GM23338 (cell line): Measurements from ENCODE around the gene TRIM13. TPM values are rescaled to one million over a fixed set of nuclear protein-coding genes. Genes with fewer than 3 reads are reported as not detected.

Experiments
- ATAC-seq: fragments of 200-7000 bp; cut with Tn5 transposase; 3 replicates; pipeline ENCODE4 v1.9.1; 2020
- DNase-seq: peaks from one replicate; pipeline ENCODE4 v3.0.0-alpha.2; 2015; ENCODE audit warnings: low spot score
- H2AFZ ChIP-seq: fragments of 200-600 bp; sonication (generic); 2 replicates; pipeline ENCODE4 v1.8.0; 2016; ENCODE audit warnings: antibody characterized with exemption, mild to moderate bottlenecking, moderate library complexity
- H3F3A ChIP-seq: fragments of 200-600 bp; sonication (generic); replicated peaks from 2 replicates; pipeline ENCODE4 v1.8.0; 2017; ENCODE audit warnings: antibody characterized with exemption, mixed run types, low read depth
- H3K27ac ChIP-seq: fragments of 200-600 bp; sonication (generic); 2 replicates; pipeline ENCODE4 v1.6.1; 2016; ENCODE audit warnings: low read depth
- H3K27me3 ChIP-seq: fragments of 200-600 bp; sonication (generic); 2 replicates; pipeline ENCODE4 v1.8.0; 2016; ENCODE audit warnings: mild to moderate bottlenecking, mixed run types, moderate library complexity; ENCODE audit not compliant: insufficient read depth
- H3K36me3 ChIP-seq: fragments of 200-600 bp; sonication (generic); 2 replicates; pipeline ENCODE4 v1.8.0; 2016; ENCODE audit warnings: mild to moderate bottlenecking; ENCODE audit not compliant: insufficient read depth
- H3K4me1 ChIP-seq: fragments of 200-600 bp; sonication (generic); 2 replicates; pipeline ENCODE4 v1.8.0; 2016; ENCODE audit warnings: mild to moderate bottlenecking, moderate library complexity; ENCODE audit not compliant: insufficient read depth
- H3K4me2 ChIP-seq: fragments of 200-600 bp; sonication (generic); 2 replicates; pipeline ENCODE4 v1.7.1; 2017; ENCODE audit warnings: mixed run types
- H3K4me3 ChIP-seq: fragments of 200-600 bp; sonication (generic); 2 replicates; pipeline ENCODE4 v1.6.1; 2016; ENCODE audit warnings: mixed run types
- H3K79me2 ChIP-seq: fragments of 200-600 bp; sonication (generic); replicated peaks from 2 replicates; pipeline ENCODE4 v1.8.0; 2017; ENCODE audit warnings: mild to moderate bottlenecking; ENCODE audit not compliant: insufficient read depth
- H3K9me2 ChIP-seq: fragments of 200-600 bp; sonication (generic); 2 replicates; pipeline ENCODE4 v1.8.0; 2017; ENCODE audit not compliant: insufficient read depth
- H4K20me1 ChIP-seq: fragments of 200-600 bp; sonication (generic); replicated peaks from 2 replicates; pipeline ENCODE4 v1.8.0; 2017; ENCODE audit warnings: mild to moderate bottlenecking; ENCODE audit not compliant: insufficient read depth
- H3K27ac Mint-ChIP-seq: 2 replicates; pipeline ENCODE4 v1.8.0; 2020; ENCODE audit warnings: inconsistent platforms, mild to moderate bottlenecking, moderate library complexity, mixed read lengths
- H3K27me3 Mint-ChIP-seq: 3 replicates; pipeline ENCODE4 v1.8.0; 2022; ENCODE audit warnings: low read depth, mild to moderate bottlenecking, moderate library complexity, mixed read lengths, inconsistent platforms; ENCODE audit not compliant: insufficient read depth, poor library complexity
- H3K36me3 Mint-ChIP-seq: 3 replicates; pipeline ENCODE4 v1.8.0; 2021; ENCODE audit warnings: low read depth, mild to moderate bottlenecking, inconsistent platforms, moderate library complexity, mixed read lengths
- H3K4me1 Mint-ChIP-seq: 3 replicates; pipeline ENCODE4 v1.8.0; 2020; ENCODE audit warnings: mild to moderate bottlenecking, inconsistent platforms, mixed read lengths
- H3K4me3 Mint-ChIP-seq: 3 replicates; pipeline ENCODE4 v1.8.0; 2021; ENCODE audit warnings: moderate library complexity, mild to moderate bottlenecking, inconsistent platforms, mixed read lengths
- H3K9me3 Mint-ChIP-seq: 3 replicates; pipeline ENCODE4 v1.8.0; 2020; ENCODE audit warnings: moderate library complexity, mild to moderate bottlenecking, inconsistent platforms, mixed read lengths
- CREB1 ChIP-seq: fragments of 250-450 bp; sonication (Bioruptor Pico); IDR thresholded peaks from 2 replicates; pipeline ENCODE4 v1.5.0; 2020; ENCODE audit warnings: low read depth, mild to moderate bottlenecking, moderate library complexity
- EZH2 ChIP-seq: fragments of 200-600 bp; sonication (generic); IDR thresholded peaks from one replicate; pipeline ENCODE4 v1.8.0; 2017; ENCODE audit warnings: antibody characterized with exemption, mild to moderate bottlenecking, low read depth; ENCODE audit not compliant: unreplicated experiment
- EZH2phosphoT487 ChIP-seq: fragments of 200-600 bp; sonication (generic); IDR thresholded peaks from one replicate; pipeline ENCODE4 v1.8.1; 2018; ENCODE audit warnings: antibody characterized with exemption; ENCODE audit not compliant: unreplicated experiment
- JUNB ChIP-seq: IDR thresholded peaks from one replicate; pipeline ENCODE4 v1.6.1; 2016; ENCODE audit warnings: antibody characterized with exemption; ENCODE audit not compliant: unreplicated experiment
- NANOG ChIP-seq: IDR thresholded peaks from 2 replicates; pipeline ENCODE4 v1.6.1; 2016; ENCODE audit warnings: antibody characterized with exemption, borderline replicate concordance
- POLR2AphosphoS5 ChIP-seq: IDR thresholded peaks from 2 replicates; pipeline ENCODE4 v1.6.1; 2016; ENCODE audit warnings: antibody characterized with exemption, low read depth
- STAT1 ChIP-seq: IDR thresholded peaks from one replicate; pipeline ENCODE4 v1.6.1; 2016; ENCODE audit warnings: antibody characterized with exemption; ENCODE audit not compliant: unreplicated experiment
- polyA plus RNA-seq: library from polyadenylated mRNA; unstranded; fragments of >200 nt; fragmentation: Nextera tagmentation; extraction: Ambion mirVana; gene quantifications from 2 replicates; pipeline ENCODE4 v1.2.1, GENCODE V29; 2016
- total RNA-seq: library from RNA; depleted of rRNA; stranded (reverse); fragments of >200 nt; shearing (Covaris generic); gene quantifications from 2 replicates; pipeline ENCODE4 v1.2.3, GENCODE V29; 2014
- TF ChIP-seq, protein P1 (sequence below): IDR thresholded peaks from 2 replicates; pipeline ENCODE4 v1.6.1; 2016; ENCODE audit warnings: antibody characterized with exemption
- TF ChIP-seq, protein P2 (sequence below), 2 experiments: fragments of 200-600 bp in 1 of 2; sonication (generic) in 1 of 2; conservative IDR thresholded peaks; 2 replicates each; pipeline versions ENCODE4 v1.5.1 to v1.6.1; 2016 to 2017; ENCODE audit warnings: antibody characterized with exemption in 2 of 2, low read depth in 2 of 2, mild to moderate bottlenecking in 2 of 2, moderate library complexity in 1 of 2
- TF ChIP-seq, protein P3 (sequence below): IDR thresholded peaks from one replicate; pipeline ENCODE4 v1.6.1; 2018; ENCODE audit warnings: antibody characterized with exemption; ENCODE audit not compliant: unreplicated experiment

The TRIM13 gene
- total and polyA plus RNA-seq, 2 experiments from 2014 or later: 23.0 to 25.3 TPM

DNA sequence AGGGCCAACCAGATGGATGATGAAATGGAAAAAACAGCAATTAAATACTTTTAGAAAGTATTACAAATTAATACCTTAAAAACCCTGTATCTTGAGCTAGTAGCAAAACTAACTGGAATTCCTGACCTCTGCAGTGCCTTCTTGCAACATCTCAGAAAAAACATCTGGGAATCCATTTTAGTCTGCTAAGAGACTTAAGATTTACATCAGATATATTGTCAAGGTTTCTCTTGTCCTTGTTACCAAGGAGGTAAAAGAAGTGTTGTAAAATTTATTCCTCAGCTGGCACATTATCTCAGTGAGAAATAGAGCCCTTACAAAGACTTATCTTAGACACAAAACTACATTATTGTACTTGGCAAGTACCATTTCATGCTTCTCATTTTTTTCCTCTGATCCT lies 36.9 kb downstream of the TRIM13 start:
- H3K79me2 ChIP-seq: no peaks in the 10 kb centered on the region
- no peak overlapping the region for H3K27ac Mint-ChIP-seq
- H3K36me3 Mint-ChIP-seq: no peaks in the 10 kb centered on the region
- peaks cover 15% of the 10 kb centered on the region for H3K4me1 Mint-ChIP-seq
- no peaks in the 10 kb centered on the region for H4K20me1 ChIP-seq
- H3K27me3 ChIP-seq: no peaks in the 10 kb centered on the region
- no peak for ATAC-seq
- H3K9me2 ChIP-seq: no peaks in the 10 kb centered on the region
- no peak for TF ChIP-seq NANOG
- TF ChIP-seq, protein P1, sequence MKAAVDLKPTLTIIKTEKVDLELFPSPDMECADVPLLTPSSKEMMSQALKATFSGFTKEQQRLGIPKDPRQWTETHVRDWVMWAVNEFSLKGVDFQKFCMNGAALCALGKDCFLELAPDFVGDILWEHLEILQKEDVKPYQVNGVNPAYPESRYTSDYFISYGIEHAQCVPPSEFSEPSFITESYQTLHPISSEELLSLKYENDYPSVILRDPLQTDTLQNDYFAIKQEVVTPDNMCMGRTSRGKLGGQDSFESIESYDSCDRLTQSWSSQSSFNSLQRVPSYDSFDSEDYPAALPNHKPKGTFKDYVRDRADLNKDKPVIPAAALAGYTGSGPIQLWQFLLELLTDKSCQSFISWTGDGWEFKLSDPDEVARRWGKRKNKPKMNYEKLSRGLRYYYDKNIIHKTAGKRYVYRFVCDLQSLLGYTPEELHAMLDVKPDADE: no peak
- TF ChIP-seq EZH2: no peak
- no peak for TF ChIP-seq EZH2phosphoT487
- TF ChIP-seq JUNB: no peak
- TF ChIP-seq, protein P2, sequence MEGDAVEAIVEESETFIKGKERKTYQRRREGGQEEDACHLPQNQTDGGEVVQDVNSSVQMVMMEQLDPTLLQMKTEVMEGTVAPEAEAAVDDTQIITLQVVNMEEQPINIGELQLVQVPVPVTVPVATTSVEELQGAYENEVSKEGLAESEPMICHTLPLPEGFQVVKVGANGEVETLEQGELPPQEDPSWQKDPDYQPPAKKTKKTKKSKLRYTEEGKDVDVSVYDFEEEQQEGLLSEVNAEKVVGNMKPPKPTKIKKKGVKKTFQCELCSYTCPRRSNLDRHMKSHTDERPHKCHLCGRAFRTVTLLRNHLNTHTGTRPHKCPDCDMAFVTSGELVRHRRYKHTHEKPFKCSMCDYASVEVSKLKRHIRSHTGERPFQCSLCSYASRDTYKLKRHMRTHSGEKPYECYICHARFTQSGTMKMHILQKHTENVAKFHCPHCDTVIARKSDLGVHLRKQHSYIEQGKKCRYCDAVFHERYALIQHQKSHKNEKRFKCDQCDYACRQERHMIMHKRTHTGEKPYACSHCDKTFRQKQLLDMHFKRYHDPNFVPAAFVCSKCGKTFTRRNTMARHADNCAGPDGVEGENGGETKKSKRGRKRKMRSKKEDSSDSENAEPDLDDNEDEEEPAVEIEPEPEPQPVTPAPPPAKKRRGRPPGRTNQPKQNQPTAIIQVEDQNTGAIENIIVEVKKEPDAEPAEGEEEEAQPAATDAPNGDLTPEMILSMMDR (conservative IDR thresholded peaks at IDR 0.05; ENCODE audit: low read depth in 2 of 2): no peak
- H3K36me3 ChIP-seq: no peaks in the 10 kb centered on the region
- H3K4me3 ChIP-seq: no peak overlapping the region
- no peaks in the 10 kb centered on the region for H3F3A ChIP-seq
- H3K27me3 Mint-ChIP-seq: peaks cover 3% of the 10 kb centered on the region
- H3K4me3 Mint-ChIP-seq: no peak overlapping the region
- no peaks in the 10 kb centered on the region for H3K9me3 Mint-ChIP-seq
- no peak overlapping the region for H3K4me2 ChIP-seq
- no peak overlapping the region for H2AFZ ChIP-seq
- no peak for DNase-seq
- H3K27ac ChIP-seq: no peak overlapping the region
- peaks cover 10% of the 10 kb centered on the region for H3K4me1 ChIP-seq

DNA sequence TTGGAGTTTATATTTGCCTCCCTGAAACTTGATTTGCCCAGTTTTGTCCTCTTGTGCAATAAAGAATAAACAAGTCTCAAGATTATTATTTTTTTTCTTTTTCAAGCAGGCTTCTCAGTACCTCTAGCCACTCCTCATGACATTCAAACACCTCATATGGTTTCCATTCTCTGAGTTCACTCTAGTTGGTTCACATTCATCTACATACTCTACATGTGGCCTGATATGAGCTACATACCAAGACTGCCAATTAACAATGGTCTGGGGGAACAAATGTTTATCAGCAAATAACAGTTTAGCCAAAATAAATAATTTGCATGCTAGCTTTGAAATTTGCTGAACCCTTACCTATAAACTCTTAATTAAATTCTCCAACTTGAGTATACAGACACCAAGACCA lies 40.9 kb downstream of the TRIM13 start:
- no peaks in the 10 kb centered on the region for H3K36me3 Mint-ChIP-seq
- ATAC-seq (peak; percentile 50; the same call in 1 of the 3 replicates), DNase-seq (no peak)
- no peaks in the 10 kb centered on the region for H3K9me2 ChIP-seq
- H3K79me2 ChIP-seq: no peaks in the 10 kb centered on the region
- H3K4me1 Mint-ChIP-seq: peaks cover 5% of the 10 kb centered on the region; the same call in 2 of the 3 replicates
- H3K4me1 ChIP-seq: no peaks in the 10 kb centered on the region
- no peaks in the 10 kb centered on the region for H3K36me3 ChIP-seq
- no peaks in the 10 kb centered on the region for H4K20me1 ChIP-seq
- H3K27me3 ChIP-seq: no peaks in the 10 kb centered on the region
- H3K27ac Mint-ChIP-seq: no peak overlapping the region
- H3K4me2 ChIP-seq: no peak overlapping the region
- no peaks in the 10 kb centered on the region for H3K9me3 Mint-ChIP-seq
- no peak overlapping the region for H3K4me3 Mint-ChIP-seq
- H3K27me3 Mint-ChIP-seq: peaks cover 3% of the 10 kb centered on the region
- H2AFZ ChIP-seq: no peak overlapping the region
- H3F3A ChIP-seq: no peaks in the 10 kb centered on the region
- no peak overlapping the region for H3K4me3 ChIP-seq
- H3K27ac ChIP-seq: no peak overlapping the region
- TF ChIP-seq POLR2AphosphoS5 (no peak), NANOG (no peak), CREB1 (CRISPR knock-in tag) (no peak), STAT1 (no peak)
- TF ChIP-seq, protein P3, sequence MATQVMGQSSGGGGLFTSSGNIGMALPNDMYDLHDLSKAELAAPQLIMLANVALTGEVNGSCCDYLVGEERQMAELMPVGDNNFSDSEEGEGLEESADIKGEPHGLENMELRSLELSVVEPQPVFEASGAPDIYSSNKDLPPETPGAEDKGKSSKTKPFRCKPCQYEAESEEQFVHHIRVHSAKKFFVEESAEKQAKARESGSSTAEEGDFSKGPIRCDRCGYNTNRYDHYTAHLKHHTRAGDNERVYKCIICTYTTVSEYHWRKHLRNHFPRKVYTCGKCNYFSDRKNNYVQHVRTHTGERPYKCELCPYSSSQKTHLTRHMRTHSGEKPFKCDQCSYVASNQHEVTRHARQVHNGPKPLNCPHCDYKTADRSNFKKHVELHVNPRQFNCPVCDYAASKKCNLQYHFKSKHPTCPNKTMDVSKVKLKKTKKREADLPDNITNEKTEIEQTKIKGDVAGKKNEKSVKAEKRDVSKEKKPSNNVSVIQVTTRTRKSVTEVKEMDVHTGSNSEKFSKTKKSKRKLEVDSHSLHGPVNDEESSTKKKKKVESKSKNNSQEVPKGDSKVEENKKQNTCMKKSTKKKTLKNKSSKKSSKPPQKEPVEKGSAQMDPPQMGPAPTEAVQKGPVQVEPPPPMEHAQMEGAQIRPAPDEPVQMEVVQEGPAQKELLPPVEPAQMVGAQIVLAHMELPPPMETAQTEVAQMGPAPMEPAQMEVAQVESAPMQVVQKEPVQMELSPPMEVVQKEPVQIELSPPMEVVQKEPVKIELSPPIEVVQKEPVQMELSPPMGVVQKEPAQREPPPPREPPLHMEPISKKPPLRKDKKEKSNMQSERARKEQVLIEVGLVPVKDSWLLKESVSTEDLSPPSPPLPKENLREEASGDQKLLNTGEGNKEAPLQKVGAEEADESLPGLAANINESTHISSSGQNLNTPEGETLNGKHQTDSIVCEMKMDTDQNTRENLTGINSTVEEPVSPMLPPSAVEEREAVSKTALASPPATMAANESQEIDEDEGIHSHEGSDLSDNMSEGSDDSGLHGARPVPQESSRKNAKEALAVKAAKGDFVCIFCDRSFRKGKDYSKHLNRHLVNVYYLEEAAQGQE: no peak
